GM12872 (cell line): ENCODE results near the gene ZNHIT1.

Source experiments
- CTCF ChIP-seq: IDR thresholded peaks from 3 replicates; pipeline ENCODE4 v1.5.1; 2011; ENCODE audit warnings: low read depth, mild to moderate bottlenecking, low read length, moderate library complexity; ENCODE audit not compliant: insufficient read depth

The ZNHIT1 gene

GRCh38 chr7:101197991-101198390, 20.0 kb upstream of the ZNHIT1 start:
- TF ChIP-seq CTCF = no peak

- no peak for TF ChIP-seq CTCF
Observed at GRCh38 chr7:101198476-101198875, 19.5 kb upstream of the ZNHIT1 start.

- TF ChIP-seq CTCF = no peak
Observed at GRCh38 chr7:101200504-101200861, 17.5 kb upstream of the ZNHIT1 start.

GRCh38 chr7:101200862-101201599, 16.9 kb upstream of the ZNHIT1 start, which contains the start of gene MOGAT3:
Gene MOGAT3 (minus strand): TSS chr7:101201036. CDS start chr7:101200854, 182 bp downstream.
- TF ChIP-seq CTCF = no peak

GRCh38 chr7:101201695-101202602, 16.0 kb upstream of the ZNHIT1 start:
- no peak for TF ChIP-seq CTCF

- TF ChIP-seq CTCF = no peak
Observed at GRCh38 chr7:101202603-101202918, 15.4 kb upstream of the ZNHIT1 start.

- TF ChIP-seq CTCF = no peak
Observed at GRCh38 chr7:101205901-101206664, 11.9 kb upstream of the ZNHIT1 start.
